Endothelial cell of umbilical vein (primary cell): ENCODE measurements around the gene CRLF1.

Experiments used
- CTCF ChIP-seq, 2 donors: IDR thresholded peaks; 1 replicate in 1 of 2; 2 replicates in 1 of 2; pipeline ENCODE4 v1.5.1; 2011; ENCODE audit warnings: low read length in 2 of 2, mild to moderate bottlenecking in 2 of 2, moderate library complexity in 2 of 2, control low read depth in 1 of 2, inconsistent platforms in 1 of 2, low read depth in 1 of 2; ENCODE audit not compliant: insufficient read depth in 1 of 2; ENCODE audit errors: extremely low read depth in 1 of 2
- EZH2 ChIP-seq: IDR thresholded peaks from 2 replicates; pipeline ENCODE4 v1.6.1; 2012; ENCODE audit warnings: borderline replicate concordance, low read depth, mild to moderate bottlenecking, moderate library complexity, low read length, inconsistent platforms; ENCODE audit not compliant: severe bottlenecking
- MAX ChIP-seq: IDR thresholded peaks from 2 replicates; pipeline ENCODE4 v1.6.1; 2011; ENCODE audit not compliant: insufficient read depth, insufficient read length
- POLR2A ChIP-seq: IDR thresholded peaks from 2 replicates; pipeline ENCODE4 v1.6.1; 2012; ENCODE audit warnings: low read depth, mild to moderate bottlenecking, control low read depth, low read length
- POLR2AphosphoS5 ChIP-seq: IDR thresholded peaks from 2 replicates; pipeline ENCODE4 v1.6.1; 2012; ENCODE audit warnings: low read depth, mild to moderate bottlenecking, control low read depth, low read length, moderate library complexity; ENCODE audit not compliant: insufficient read depth

GRCh38 chr19:18566953-18567352 is 39.6 kb downstream of the CRLF1 start:
- TF ChIP-seq MAX (no peak), EZH2 (no peak), POLR2A (no peak), CTCF (IDR thresholded peaks at IDR 0.05; ENCODE audit: extremely low read depth in 1 of 2, insufficient read depth in 1 of 2, low read depth in 1 of 2, low read length in 2 of 2) (no peak), POLR2AphosphoS5 (no peak)
